Measurements from ENCODE around the gene IFI27L2. TPM values are rescaled to one million over a fixed set of nuclear protein-coding genes. Genes with fewer than 3 reads are reported as not detected.
A peak's percentile ranks its signal among the peaks of the same experiment; 100 is the strongest.

The IFI27L2 gene
- total RNA-seq, 4 donors from 2014 or later, result 21.0 to 69.1 (median 52.3) TPM

- DNase-seq (ENCODE audit: low spot score in 2 of 2), result peak in 1 of 2 donors; percentile 80
- TF ChIP-seq POLR2A (IDR thresholded peaks at IDR 0.05) (no peak), CTCF (IDR thresholded peaks at IDR 0.05) (no peak)
- no peak overlapping the region for H3K4me3 ChIP-seq (ENCODE audit: low read depth, poor library complexity, severe bottlenecking)
- intact Hi-C loops (cut with DNase I; ENCODE audit: low total_unique reads), result no loop called here
- WGBS, 2 donors, result 72 to 79% methylated on average over 10 of the region's 10 CpGs
Observed at GRCh38 chr14:94104731-94105130, 24.7 kb downstream of the IFI27L2 start.

GRCh38 chr14:94103554-94104150, 25.8 kb downstream of the IFI27L2 start:
- no peak overlapping the region for H3K4me3 ChIP-seq (ENCODE audit: low read depth, poor library complexity, severe bottlenecking)
- intact Hi-C loops (cut with DNase I; ENCODE audit: low total_unique reads), result no loop called here
- TF ChIP-seq CTCF (IDR thresholded peaks at IDR 0.05) (no peak), POLR2A (IDR thresholded peaks at IDR 0.05) (no peak)
- DNase-seq (ENCODE audit: low spot score in 2 of 2), result peak in 1 of 2 donors; percentile 69
- 67 to 80% methylated on average over 7 of the region's 7 CpGs for WGBS, 2 donors

- peak in 1 of 2 donors; percentile 78 for DNase-seq (ENCODE audit: low spot score in 2 of 2)
- no peak overlapping the region for H3K4me3 ChIP-seq (ENCODE audit: low read depth, poor library complexity, severe bottlenecking)
- WGBS, 2 donors, result 90 to 91% methylated on average over 8 of the region's 8 CpGs
- no peak for TF ChIP-seq POLR2A (IDR thresholded peaks at IDR 0.05)
- TF ChIP-seq CTCF (IDR thresholded peaks at IDR 0.05), result no peak
- intact Hi-C loops (cut with DNase I; ENCODE audit: low total_unique reads), result no loop called here
Observed at GRCh38 chr14:94102768-94103482, 26.5 kb downstream of the IFI27L2 start.

GRCh38 chr14:94101748-94102147, 27.7 kb downstream of the IFI27L2 start:
- TF ChIP-seq POLR2A (IDR thresholded peaks at IDR 0.05), result no peak
- TF ChIP-seq CTCF (IDR thresholded peaks at IDR 0.05), result no peak
- H3K4me3 ChIP-seq (ENCODE audit: low read depth, poor library complexity, severe bottlenecking), result no peak overlapping the region
- 79 to 82% methylated on average over 10 of the region's 10 CpGs for WGBS, 2 donors
- DNase-seq (ENCODE audit: low spot score in 2 of 2), result no peak
- intact Hi-C loops (cut with DNase I; ENCODE audit: low total_unique reads), result no loop called here

- no peak overlapping the region for H3K4me3 ChIP-seq (ENCODE audit: low read depth, poor library complexity, severe bottlenecking)
- DNase-seq (ENCODE audit: low spot score in 2 of 2), result peak in 1 of 2 donors; percentile 54
- TF ChIP-seq POLR2A (IDR thresholded peaks at IDR 0.05) (no peak), CTCF (IDR thresholded peaks at IDR 0.05) (no peak)
- 50 to 70% methylated on average over 4 of the region's 4 CpGs for WGBS, 2 donors
- intact Hi-C loops (cut with DNase I; ENCODE audit: low total_unique reads), result no loop called here
Observed at GRCh38 chr14:94100847-94101246, 28.6 kb downstream of the IFI27L2 start.

All from lower leg skin (tissue), 4 donors.